ENCODE results near the gene ATP6V0A4.
"Not testable (repeated sequence)": the region's sequence is repeated elsewhere in the genome, so short reads cannot be mapped to it uniquely, and the experiment has no call there.

Gene ATP6V0A4

GRCh38 chr7:138797715-138798320 is at the start of gene ATP6V0A4, which contains the start of gene TMEM213:
Gene ATP6V0A4, minus strand, starts transcription at chr7:138798196. Its CDS starts 26,949 bp downstream, at chr7:138771247.
Gene TMEM213, plus strand, starts transcription at chr7:138797994. Its CDS starts 111 bp downstream, at chr7:138798105.
- no peak for DNase-seq (ENCODE audit: low read depth in 2 of 2)

DNA sequence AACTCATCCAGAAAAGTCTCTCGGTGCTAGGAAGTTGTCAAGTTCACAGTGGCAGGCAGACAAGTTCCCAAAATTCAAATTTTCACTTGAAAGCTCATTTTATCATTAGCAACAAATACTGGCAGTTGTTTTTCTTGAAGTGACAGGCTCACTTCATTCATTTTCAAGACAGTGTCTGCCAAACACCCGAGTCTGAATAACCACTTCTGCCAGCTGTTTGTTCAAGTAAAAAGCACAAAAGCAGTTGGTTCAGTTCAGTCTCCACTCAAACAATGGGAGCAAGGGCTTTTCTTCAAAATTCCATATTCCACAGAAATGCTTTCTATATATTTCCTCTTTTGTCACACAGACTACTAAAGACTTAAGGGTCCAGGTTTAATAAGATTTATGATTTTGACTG is 47.7 kb upstream of the ATP6V0A4 start:
- no peak for DNase-seq (ENCODE audit: low read depth in 2 of 2)

GRCh38 chr7:138843632-138844580 is 45.9 kb upstream of the ATP6V0A4 start:
- DNase-seq (ENCODE audit: low read depth in 2 of 2), result no peak

GRCh38 chr7:138842111-138842510 is 44.1 kb upstream of the ATP6V0A4 start:
- DNase-seq (ENCODE audit: low read depth in 2 of 2), result no peak

- no peak for DNase-seq (ENCODE audit: low read depth in 2 of 2)
These were observed 40.2 kb upstream of the ATP6V0A4 start for GRCh38 chr7:138838166-138838565.

DNA sequence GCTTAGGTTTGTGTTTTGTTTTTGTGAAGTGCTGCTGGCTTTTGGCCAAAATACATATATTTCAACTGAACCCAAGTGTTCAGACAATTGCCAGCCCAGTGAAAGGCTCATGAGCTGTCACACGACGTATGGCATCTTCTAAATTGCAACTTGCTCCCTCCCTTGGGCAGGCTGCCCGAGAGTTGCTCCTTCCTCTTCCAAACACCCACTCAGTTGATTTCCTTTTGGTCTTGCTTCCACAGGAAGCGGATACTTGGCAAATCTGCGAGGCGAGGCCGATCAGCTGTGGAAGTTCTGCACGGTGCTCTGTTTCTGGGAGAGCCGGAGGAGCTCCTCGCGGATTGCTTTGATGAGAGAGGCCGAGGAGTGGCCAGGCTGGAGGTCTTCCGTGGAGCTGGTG is 39.6 kb upstream of the ATP6V0A4 start:
- DNase-seq (ENCODE audit: low read depth in 2 of 2), result no peak

DNA sequence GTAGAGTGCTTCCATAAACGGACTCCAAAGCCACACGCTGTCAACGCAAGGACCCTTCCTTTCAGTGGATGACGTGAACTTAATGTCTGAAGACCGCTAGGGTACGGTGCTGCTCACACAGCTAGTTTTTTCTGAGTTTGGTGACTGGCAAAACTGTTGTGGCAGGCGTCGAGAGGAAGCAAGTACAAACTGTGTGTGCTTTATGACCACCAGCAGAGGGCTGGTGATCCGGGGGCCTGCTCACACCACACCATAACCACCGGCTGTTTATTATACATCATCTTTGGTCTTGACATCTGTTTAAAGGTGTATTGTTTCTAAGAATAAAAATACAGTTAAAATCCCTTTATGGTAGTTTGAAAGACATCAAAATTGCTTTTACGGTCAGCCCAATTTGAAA is 37.1 kb upstream of the ATP6V0A4 start:
- no peak for DNase-seq (ENCODE audit: low read depth in 2 of 2)

GRCh38 chr7:138834583-138834982 is 36.6 kb upstream of the ATP6V0A4 start:
- DNase-seq (ENCODE audit: low read depth in 2 of 2), result peak in 1 of 2 donors; percentile 2

- DNase-seq (ENCODE audit: low read depth in 2 of 2), result no peak
These were observed 35.6 kb upstream of the ATP6V0A4 start for GRCh38 chr7:138833596-138833995.

DNA sequence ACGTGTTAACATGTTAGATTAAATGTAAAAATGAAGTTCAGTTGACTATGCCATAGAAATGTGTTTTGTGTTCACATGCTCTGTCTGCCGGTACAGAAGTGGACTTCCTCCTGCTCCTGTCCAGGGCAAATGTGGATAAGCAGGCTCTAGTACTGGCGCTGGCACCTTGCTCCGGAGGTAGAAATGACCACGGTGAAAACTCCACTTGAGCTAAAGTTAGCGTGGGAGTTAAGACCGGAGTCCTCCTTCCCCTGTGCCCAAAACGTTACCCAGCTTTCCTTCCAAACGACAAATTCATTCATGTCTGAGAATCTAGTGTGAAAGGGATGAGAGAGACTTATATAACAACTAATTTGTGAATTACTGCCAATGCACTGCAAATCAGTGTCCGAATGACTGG is 35.0 kb upstream of the ATP6V0A4 start:
- no peak for DNase-seq (ENCODE audit: low read depth in 2 of 2)

GRCh38 chr7:138829335-138829734 is 31.3 kb upstream of the ATP6V0A4 start:
- no peak for DNase-seq (ENCODE audit: low read depth in 2 of 2)

- no peak for DNase-seq (ENCODE audit: low read depth in 2 of 2)
These were observed 30.3 kb upstream of the ATP6V0A4 start for GRCh38 chr7:138828302-138828701.

- no peak for DNase-seq (ENCODE audit: low read depth in 2 of 2)
These were observed 27.2 kb upstream of the ATP6V0A4 start for GRCh38 chr7:138825049-138825721.

DNA sequence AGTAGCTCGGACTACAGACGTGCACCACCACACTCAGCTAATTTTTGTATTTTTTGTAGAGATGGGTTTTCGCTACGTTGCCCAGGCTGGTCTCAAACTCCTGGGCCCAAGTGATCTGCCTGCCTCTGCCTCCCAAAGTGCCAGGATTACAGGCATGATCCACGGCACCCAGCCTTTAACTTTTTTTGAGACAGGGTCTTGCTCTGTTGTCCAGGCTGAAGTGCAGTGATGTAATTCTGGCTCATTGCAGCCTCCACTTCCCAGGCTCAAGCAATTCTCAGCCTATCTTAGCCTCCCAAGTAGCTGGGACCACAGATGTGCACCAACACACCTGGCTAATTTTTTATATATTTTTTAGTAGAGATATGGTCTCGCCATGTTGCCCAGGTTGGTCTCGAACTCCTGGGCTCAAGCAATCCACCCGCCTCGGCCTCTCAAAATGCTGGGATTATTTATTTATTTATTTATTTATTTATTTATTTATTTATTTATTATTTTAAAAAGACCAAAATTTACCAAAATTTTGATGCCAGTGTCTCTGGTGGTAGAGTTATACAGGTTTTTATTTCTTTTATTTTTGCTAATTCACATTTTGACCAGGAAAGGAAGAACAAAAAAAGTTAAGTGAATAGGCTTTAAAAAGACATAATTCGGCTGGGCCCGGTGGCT is 25.0 kb upstream of the ATP6V0A4 start:
- no peak for DNase-seq (ENCODE audit: low read depth in 2 of 2)

DNA sequence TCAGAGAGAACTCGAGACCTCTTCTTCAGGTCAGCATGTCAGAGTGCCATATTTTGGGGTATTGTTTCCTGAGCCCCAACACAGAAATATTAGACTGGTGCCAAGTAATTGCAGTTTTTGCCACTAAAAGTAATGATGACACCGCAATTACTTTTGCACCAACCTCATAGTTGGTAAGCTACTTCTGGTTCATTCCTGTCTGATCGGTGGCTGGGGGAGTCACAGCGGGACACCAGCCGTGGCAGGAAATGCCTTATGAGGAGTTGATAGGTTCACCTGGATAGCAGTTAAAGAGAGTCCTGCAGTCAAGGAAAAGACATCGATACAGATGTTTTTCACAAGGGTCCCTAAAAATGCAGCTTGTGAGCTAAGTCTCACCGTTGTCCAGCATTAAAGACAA is 23.9 kb upstream of the ATP6V0A4 start:
- DNase-seq (ENCODE audit: low read depth in 2 of 2), result no peak

- DNase-seq (ENCODE audit: low read depth in 2 of 2), result no peak
These were observed 21.6 kb upstream of the ATP6V0A4 start for GRCh38 chr7:138819625-138820024.

GRCh38 chr7:138816650-138817049 is 18.7 kb upstream of the ATP6V0A4 start:
- DNase-seq (ENCODE audit: low read depth in 2 of 2), result no peak

DNA sequence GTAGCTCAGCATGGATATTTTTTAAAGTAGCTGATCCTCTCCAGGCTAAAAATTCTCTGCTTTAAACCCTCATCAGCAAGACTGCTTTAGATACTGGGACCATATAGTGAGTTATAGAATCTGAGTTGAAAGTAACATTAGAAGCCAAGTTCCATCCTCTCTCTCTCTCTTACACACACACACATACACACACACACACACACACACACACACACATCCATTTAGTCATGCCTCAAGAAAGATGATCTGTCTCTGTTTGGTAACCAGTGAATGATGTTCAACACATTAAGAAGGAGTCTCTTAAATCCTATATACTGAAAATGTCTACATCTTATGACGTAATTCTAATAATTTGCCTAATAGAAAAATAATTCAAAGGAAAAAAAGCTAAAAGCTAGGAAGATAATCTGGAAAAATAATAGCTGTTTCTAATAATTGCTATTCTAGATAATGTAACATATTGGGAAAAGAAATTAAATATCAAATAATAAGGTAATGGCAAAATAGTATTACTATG is 16.9 kb upstream of the ATP6V0A4 start:
- DNase-seq (ENCODE audit: low read depth in 2 of 2), result no peak

DNA sequence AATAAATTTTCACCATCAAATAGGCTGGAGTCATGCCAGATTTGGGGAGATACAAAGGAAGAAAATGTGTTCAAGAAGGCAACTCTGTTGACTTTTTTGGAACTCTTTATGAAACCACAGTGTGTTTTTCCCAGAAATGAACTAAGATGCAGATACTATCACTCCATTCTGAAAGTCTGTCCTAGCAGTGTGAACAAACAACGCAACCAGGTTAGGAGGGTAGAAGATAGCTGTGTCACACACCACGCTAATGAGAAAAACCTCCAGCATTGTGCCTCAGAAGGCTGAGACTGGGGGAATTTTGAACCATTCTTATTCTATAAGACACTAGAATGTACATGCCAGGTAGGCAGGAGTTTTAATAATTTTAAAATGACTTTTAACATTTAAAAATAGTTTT is 15.9 kb upstream of the ATP6V0A4 start:
- no peak for DNase-seq (ENCODE audit: low read depth in 2 of 2)

- DNase-seq (ENCODE audit: low read depth in 2 of 2), result not testable (repeated sequence)
These were observed 13.3 kb upstream of the ATP6V0A4 start for GRCh38 chr7:138811327-138811726.

DNA sequence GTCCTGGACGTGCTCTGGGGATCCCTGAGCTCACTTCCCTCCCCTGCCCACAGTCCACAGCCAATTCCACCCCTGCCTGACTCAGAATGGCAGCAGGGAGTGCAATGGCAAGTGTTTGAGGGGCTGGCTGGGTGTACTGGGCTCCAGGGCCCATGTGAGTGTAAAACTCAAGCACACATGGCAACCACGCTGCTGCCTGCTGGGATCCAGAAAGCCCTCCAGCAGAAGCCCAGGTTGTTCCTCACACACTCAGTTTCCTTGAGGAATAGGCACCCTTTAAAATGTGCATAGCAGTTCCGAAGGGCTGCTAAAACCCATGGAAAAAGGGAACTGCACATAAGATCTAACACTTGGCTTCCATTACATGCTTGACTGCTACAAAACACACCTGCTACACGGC is 11.3 kb upstream of the ATP6V0A4 start:
- DNase-seq (ENCODE audit: low read depth in 2 of 2), result no peak

DNA sequence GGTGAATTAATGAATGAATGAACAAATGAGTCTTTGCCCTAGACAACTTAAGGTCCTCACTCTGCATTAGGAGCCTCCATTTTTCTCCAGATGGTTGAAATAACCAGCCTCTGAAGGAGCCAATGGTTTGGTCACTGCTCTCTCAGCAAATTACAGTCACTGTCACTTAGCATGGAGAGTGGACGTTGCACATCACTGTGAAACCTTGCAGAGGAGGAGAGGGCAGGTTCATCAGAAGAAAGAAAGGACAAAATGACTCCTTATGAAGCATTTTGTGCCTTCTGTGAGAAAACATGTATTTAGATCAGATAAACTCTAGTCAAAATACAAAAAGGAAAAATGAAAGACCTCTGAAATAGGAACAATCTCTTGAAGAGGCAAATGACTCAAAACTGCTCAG is 6.6 kb upstream of the ATP6V0A4 start:
- DNase-seq (ENCODE audit: low read depth in 2 of 2), result no peak
